NCI-H2107 treated with DMSO at 0.1 percent for 48 hours (cell line): ENCODE measurements around the gene ACOX3.
"Not testable (repeated sequence)": the region's sequence is repeated elsewhere in the genome, so short reads cannot be mapped to it uniquely, and the experiment has no call there.

Experiments used
- DNase-seq: peaks from one replicate; lab custom pipeline; 2025; ENCODE audit not compliant: unreplicated experiment; lab: John Stamatoyannopoulos, UW

Gene ACOX3

DNA sequence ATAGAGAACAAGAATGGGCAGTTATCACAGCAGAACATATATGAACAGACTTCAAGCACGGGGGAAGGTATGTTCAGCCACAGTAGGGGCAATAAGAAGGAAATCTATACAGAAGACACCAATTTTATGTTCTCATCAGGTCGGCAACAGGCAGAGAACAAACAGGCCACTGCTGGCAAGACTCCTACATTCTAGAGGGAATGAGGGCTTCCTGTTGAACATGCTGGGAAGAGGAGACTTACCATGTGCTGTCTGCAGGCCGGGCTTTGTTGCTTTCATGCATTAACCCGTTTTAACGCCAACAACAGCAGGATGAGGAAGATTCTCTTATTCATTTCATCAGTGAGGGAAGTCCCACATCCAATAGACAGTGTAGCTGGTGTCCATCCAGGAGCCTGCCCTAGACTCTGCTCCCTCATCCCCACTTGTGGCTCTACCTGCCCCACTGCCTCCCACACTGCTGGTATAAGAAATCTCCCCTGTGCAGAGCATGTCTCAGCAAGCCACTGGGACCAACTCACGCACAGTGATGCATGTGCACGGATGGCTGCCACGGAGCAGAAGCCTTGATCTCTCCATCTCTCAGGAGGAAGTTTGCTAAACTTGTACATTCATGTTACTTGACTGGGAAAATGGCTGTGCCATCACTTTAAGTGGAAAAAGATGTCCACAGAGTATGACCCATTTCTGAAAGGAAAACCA is 84.5 kb downstream of the ACOX3 start:
- no peak for DNase-seq

GRCh38 chr4:8355306-8355705 is 85.2 kb downstream of the ACOX3 start:
- DNase-seq, result no peak

GRCh38 chr4:8353912-8354453 is 86.5 kb downstream of the ACOX3 start:
- DNase-seq, result no peak

DNA sequence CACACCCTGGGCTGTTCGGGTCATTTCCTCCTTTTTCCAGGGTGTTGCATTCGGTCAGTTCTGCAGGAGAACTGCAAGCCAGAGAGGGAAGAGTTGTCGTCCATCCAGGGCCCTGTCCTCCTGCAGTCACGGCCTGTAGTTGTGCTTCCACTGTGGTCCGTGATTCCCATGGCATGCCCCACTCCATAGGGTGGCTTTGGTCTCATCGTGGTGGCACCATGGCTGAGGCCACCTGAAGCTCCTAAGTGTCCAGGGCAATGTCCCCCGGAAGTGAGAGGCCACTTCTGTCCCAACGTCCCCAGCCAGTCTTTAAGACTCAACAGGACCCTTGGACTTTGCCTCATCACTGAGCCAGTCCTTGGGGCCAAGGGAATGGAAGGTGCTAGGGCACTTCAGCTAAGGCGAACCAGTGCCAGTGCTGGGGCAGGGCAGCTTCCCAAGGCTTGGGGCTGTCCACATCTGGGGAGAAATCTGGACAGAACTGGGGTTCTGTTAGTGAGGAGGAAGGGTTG is 87.3 kb downstream of the ACOX3 start:
- no peak for DNase-seq

DNA sequence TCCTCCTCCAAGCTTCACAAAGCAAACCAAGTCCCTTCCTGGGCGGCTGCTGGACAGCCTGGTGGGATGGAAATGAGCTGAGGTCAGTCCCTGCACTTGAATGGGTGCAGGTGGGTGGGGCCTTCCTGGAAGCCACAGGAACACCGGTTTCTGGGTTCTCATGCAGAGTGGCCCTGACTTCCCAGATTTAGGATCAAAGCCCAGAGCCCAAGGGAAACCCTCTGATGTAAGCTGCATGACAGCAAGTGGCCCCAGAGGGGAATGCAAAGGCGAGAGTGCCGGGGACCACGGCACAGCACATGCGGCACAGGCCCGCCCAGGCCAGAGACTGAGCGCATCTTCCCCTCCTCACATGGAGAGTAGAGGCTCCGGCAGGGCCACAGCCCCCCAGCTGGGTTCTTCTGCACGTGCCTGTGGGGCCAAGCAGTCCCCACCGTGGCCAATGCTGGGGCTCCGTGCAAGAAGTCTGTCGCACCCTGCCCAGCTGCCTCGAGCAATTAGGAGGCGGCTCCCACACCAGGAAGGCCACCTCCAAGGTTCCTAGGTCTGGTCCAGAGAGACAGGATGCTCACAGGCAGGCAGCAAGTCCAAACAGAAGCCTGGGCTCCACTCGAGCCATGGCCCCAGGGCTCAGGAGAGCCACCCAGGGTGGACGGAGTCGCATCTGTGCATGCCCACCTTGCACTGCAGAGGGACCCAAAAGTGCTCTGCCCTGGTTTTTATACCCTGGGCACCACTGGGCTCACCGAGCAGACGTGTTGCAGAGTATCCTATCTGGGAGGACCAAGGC is 88.0 kb downstream of the ACOX3 start:
- DNase-seq, result no peak

GRCh38 chr4:8351931-8352367 is 88.6 kb downstream of the ACOX3 start:
- DNase-seq, result no peak

GRCh38 chr4:8350841-8351461 is 89.6 kb downstream of the ACOX3 start:
- no peak for DNase-seq

- DNase-seq, result no peak
These were observed 90.2 kb downstream of the ACOX3 start for GRCh38 chr4:8350352-8350751.

DNA sequence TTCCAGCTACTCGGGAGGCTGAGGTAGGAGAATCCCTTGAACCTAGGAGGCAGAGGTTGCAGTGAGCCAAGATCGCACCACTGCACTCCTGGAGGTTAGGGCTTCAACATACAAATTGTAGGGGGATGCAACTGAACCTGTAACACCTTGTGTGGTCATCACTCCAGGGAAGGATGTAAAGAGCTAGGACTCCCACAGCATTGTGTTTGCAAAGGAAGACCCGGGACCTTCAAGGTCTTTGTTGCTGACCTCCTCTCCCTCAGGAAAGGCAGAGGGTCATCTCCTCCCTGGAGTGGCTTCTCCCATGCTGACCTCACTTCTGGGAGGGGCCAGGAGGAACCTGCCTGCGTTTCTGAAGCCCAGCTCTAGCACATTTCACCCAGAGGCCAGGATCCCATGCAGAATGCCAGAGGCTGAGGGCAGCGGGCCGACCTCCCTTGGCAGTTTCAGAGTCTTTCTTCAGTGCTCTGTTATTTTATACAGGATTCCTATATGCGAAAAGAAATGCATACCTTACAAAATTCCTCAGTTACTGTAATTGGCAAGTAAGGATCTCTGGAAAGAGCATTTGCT is 90.8 kb downstream of the ACOX3 start:
- no peak for DNase-seq

- not testable (repeated sequence) for DNase-seq
These were observed 91.3 kb downstream of the ACOX3 start for GRCh38 chr4:8349236-8349635.

GRCh38 chr4:8348071-8348470 is 92.5 kb downstream of the ACOX3 start:
- no peak for DNase-seq

DNA sequence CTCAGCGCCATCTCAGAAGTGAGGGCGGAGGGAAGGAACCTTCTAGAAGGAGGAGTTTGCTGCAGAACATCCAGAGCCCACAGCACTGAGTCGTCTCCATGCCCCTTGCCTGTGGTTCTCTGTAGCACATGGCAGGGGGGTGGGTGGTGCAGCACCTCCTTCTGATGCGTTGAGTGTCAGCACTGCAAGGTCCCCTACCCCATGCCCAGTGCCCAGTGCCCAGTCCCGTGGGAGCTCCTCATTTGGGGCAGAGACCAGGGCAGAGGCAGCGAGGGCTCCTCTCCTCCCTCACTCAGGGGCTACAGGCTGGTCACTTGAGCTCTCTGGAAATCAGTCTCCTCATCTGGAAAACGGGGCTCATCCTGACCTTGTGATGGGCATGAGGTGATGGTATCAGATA is 92.9 kb downstream of the ACOX3 start:
- DNase-seq, result no peak

- no peak for DNase-seq
These were observed 93.5 kb downstream of the ACOX3 start for GRCh38 chr4:8346838-8347605.

- DNase-seq, result no peak
These were observed 94.3 kb downstream of the ACOX3 start for GRCh38 chr4:8345946-8346814.

DNA sequence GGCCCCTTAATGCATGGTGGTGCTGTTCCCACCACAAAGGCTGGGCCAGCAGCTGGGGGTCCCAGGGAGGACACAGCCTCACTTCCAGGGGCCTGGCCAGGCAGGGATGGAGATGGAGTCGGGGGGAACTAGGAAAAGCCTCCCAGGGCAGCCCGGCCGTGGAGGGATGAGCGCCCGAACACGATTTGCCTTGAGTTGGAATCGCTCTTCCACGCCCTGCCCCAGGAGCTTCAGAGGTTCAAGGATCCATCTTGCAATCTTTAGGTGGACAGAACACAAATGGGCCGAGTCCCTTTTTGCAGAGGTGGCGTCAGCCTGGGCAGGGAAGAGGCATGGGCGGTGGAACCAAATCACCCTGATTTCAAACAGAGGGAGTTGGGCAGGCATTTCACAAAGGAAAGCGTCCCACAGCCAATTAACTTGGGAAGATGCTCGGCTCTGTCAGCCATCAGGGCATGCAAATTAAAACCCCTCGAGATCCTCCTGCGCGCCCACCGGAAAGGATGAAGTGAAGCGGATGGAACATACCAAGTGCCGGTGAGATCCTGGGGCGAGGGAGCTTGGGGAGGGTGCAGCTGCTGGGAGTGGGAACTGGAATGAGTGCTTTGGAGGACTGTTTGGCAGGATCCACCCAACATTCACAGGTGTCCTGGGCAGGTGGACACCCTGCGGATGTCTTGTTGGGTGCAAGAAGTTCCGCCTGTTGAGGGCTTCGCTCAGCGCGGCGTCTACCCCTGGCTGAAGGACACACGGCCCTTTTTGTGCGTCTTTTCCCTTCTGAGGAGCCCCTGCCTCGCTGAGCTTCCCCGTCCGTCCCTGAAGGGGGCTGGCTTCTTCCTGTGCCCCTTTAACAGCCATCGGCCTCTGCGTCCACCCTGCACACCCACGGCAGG is 95.2 kb downstream of the ACOX3 start:
- DNase-seq, result no peak

DNA sequence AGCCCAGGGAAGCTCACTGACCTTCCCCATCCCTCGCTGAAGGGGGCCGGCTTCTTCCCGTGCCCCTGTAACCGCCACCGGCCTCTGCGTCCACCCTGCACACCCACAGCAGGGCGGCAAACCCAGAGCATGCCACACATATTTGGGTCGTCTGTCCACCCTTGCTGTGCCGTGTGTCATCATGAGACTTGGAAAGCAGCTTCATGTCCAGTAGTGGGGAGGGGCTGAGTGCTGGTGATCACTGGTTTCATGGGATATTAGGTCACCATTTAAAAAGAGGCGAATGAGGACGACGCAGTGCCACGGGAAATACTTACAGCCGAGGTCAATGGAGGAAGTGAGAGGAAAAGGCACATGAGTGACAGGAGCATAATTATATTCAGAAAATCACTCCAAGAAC is 96.1 kb downstream of the ACOX3 start:
- no peak for DNase-seq

DNA sequence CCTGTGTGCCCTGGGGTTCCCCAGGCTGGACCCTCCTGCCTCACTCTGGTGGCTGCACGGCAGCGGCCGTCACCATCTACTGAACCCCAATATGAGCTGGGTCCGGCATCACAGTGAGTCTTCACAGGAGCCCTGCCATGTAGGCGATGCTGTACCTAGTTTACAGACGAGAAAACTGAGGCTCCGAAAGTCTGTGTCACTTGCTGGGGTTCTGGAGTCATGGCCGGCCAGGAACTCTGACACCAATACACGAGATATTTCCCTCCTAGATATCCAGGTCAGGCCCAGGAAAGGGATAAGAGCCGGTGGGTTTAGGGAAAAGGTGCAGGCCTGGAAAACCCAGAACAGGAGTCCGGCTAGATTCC is 96.6 kb downstream of the ACOX3 start:
- no peak for DNase-seq

DNA sequence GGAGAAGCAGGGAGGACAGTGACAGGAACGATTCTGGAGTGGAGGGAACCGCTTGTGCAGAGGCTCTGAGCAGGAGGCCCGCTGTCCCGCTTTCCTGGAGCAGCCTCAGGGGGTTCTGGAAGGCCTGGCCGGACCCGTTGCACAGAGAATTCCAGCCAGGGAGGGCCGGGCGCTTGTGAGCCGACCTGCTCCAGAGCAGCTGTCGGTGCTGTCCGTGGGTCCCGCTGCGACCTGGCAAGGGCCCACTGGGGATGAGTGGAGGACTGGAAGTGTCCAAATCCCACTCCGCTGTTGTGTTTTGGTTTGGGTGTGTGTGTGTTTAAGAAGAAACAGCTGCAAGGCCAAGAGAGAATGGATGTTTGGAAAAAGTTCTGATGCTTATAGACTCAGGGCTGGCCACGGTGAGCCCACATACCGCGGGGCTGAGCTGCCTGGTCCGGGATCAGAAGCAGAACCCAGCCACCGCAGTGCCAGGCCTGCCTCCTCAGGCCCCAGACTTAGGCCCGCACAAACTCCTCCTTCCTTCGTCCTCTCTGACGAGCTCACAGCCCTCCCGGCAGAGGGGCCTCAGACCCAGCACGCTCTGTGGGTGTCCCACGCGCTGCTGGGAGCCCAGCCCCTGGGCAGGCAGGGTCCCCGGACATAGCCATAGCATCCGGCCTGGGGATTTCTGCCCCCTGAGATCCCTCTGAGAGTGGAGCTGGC is 97.1 kb downstream of the ACOX3 start:
- no peak for DNase-seq
